ENCODE data around the gene FBXL4.

FBXL4 gene

GRCh38 chr6:98836962-98837944 lies 110.5 kb downstream of the FBXL4 start:
- ATAC-seq: no peak

DNA sequence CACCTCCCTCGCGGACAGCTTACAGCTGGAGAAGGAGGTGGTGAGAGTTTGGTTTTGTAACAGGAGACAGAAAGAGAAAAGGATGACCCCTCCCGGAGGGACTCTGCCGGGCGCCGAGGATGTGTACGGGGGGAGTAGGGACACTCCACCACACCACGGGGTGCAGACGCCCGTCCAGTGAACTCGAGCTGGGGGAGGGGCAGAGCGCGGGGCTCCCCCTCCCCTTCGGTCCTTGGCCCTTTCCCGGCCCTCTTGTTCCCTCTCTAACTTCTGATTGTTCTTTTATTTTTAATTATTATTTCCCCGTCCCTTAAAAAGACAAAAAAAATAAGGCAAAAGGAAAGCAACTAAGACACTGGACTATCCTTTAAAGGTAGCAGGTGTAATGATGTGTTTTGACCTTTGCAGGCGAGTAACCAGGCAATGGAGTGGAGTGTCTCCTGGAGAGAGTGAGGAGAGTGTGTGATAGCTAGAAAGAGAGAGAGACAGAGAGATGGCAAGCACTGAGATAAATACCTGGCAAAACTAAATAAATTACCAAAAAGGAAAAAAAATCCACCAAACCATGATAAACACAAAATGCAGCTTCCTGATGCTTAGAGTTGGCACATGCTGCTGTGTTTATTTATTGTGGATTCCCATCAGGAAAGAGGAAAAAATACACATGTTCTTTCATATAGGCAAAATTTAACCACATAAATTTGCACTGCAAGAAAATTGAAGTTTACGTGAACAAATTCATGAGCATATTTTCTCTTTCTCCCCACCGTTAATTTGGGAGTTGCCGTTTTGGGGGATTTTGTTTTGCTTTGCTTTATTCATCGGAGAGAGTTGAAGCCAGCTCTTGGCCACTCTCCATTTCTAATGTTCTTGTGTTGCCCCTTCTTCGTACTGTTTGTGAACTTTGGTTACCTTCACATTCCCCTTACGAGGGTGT lies 111.5 kb downstream of the FBXL4 start:
- ATAC-seq: no peak

DNA sequence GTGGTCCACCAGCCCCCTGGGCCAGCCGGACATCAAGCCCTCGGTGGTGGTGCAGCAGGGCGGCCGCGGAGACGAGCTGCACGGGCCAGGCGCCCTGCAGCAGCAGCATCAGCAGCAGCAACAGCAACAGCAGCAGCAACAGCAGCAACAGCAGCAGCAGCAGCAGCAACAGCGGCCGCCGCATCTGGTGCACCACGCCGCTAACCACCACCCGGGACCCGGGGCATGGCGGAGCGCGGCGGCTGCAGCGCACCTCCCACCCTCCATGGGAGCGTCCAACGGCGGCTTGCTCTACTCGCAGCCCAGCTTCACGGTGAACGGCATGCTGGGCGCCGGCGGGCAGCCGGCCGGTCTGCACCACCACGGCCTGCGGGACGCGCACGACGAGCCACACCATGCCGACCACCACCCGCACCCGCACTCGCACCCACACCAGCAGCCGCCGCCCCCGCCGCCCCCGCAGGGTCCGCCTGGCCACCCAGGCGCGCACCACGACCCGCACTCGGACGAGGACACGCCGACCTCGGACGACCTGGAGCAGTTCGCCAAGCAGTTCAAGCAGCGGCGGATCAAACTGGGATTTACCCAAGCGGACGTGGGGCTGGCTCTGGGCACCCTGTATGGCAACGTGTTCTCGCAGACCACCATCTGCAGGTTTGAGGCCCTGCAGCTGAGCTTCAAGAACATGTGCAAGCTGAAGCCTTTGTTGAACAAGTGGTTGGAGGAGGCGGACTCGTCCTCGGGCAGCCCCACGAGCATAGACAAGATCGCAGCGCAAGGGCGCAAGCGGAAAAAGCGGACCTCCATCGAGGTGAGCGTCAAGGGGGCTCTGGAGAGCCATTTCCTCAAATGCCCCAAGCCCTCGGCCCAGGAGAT lies 112.4 kb downstream of the FBXL4 start:
- ATAC-seq: no peak

- ATAC-seq: peak; percentile 84 to 85
These were observed 113.4 kb downstream of the FBXL4 start, which contains the start of gene POU3F2 for GRCh38 chr6:98834060-98835031. POU3F2 (plus strand) TSS chr6:98834574; CDS start chr6:98834874, 300 bp downstream.

GRCh38 chr6:98833307-98834059 lies 114.3 kb downstream of the FBXL4 start:
- ATAC-seq: peak in 1 of 2 donors; percentile 13

GRCh38 chr6:98833057-98833306 lies 114.8 kb downstream of the FBXL4 start:
- no peak for ATAC-seq

DNA sequence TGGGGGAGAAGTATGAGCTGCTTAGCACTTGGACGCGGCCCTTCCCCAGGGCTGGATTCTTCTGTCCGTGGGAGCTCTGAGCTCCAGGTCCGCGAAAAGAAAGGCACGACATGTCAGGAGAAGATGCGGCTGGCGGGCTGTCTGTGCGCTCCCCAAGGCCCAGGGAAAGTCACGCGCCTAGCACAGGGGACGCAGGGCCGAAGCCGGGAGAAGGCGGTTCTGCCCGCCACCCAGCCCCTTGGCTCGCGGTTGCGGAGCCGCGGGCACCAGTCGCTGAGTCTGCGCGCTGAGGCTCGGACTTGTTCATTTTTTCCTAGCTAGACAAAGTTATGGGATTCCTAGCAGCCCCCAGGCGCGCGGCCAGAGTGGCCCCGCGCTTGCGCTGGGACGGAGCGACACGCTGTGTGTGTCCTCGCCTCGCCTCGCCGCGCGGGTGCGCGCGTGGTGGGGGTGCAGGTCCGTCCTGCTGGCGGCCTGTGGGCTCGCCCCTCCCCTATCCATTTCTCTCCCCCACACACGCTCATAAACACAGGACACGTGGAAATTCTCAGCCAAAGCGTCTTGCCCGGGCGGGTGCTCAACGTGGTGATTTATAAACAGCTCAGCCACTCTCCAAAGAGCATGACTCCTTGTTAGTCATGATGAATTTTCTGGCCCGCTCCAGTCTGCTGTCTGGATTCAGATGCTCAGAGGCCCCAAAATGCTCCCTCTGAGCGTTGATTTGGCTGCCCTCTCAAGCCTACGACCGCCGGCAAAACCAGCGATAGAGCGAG lies 115.3 kb downstream of the FBXL4 start:
- ATAC-seq: no peak

- ATAC-seq: no peak
These were observed 115.8 kb downstream of the FBXL4 start for GRCh38 chr6:98831959-98832283.

DNA sequence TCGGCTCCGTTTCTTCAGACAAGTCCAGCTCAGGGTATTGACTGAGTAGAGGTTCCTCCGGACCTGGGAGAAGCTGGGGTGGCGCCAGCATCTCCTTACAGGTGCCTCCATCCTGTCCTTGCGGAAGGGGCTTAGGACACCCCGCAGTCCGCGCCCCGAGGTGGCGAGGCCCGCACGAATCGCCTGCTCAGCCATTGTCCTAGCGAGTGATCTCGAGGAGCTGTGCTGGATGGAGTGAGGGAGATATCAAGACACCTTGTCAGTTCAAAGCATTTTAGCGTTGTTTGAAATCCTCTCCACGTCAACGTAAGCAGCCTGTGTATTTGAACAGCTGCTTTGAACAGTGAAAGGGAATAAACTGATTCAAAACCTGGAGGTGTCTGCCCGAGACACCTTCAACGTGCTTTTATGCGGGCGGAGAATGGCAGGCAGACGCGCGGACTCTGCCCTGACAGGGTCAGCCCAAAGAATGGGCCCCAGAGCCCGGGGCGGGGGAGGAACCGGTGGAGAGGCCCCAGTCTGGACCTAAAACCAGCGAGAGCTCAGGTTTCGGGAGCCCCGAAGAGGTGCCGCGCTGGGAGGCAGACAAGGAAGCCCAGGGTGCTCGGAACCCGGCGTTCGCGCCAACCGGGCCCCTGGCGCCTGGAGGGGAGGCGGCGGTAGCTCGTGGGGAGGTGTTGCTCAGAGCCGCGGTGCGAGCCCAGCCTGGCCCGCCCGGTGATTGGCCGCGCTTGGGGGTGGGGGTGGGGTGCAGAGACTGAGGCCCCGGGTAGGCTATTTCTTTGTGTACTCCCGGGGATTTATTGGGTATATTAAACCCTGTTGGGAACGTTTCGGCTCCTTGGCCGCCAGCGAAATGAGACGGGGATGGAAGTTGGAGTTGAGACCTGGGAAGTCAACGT lies 116.4 kb downstream of the FBXL4 start:
- ATAC-seq: no peak

DNA sequence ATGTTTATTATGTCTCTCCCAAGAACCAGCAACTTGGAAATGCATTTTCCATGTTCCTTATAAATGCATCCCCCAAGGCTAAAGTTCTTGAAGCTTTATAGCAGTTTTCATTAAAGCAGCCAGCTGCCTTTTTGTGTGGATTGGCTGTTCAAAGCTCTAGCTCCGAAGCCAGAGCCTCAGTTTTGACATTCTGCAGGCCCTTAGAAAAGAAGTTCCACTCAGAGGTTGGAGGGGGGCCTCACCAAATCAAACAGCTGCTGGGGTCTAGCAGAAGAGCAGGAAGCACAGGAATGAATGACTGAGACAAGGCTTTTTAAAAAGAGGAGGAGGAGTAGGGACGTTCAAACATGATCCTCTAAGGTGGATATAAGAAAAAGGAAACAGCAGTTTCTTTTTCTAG lies 117.6 kb downstream of the FBXL4 start:
- ATAC-seq: no peak

- no peak for ATAC-seq
These were observed 118.8 kb downstream of the FBXL4 start for GRCh38 chr6:98828941-98829411.

DNA sequence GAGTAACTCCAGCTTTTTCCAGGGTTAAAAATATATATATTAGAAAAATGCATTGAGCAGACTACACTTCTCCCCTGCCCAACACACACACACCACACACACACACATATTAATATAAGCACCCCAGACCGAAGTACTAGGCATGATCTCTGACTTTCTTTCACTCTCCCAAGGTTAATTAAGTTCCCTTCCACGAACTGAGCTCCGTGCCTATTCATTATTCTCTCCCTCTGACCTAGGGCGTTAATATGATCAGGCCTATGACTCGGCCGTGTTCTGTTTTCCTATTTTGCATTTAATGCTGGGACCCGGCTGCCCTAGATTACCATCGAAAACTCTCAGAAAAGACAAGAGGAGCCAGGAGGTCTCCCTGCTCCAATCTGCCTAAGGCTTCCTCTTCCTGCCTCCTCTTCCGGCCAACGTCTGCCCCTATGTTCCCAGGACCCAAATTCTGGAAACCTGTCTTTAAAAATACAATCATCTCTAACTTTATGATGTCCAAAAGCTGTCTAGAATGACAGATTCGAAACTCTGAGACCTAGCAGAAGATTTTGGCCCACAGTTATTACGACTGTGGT lies 119.4 kb downstream of the FBXL4 start:
- ATAC-seq: no peak

DNA sequence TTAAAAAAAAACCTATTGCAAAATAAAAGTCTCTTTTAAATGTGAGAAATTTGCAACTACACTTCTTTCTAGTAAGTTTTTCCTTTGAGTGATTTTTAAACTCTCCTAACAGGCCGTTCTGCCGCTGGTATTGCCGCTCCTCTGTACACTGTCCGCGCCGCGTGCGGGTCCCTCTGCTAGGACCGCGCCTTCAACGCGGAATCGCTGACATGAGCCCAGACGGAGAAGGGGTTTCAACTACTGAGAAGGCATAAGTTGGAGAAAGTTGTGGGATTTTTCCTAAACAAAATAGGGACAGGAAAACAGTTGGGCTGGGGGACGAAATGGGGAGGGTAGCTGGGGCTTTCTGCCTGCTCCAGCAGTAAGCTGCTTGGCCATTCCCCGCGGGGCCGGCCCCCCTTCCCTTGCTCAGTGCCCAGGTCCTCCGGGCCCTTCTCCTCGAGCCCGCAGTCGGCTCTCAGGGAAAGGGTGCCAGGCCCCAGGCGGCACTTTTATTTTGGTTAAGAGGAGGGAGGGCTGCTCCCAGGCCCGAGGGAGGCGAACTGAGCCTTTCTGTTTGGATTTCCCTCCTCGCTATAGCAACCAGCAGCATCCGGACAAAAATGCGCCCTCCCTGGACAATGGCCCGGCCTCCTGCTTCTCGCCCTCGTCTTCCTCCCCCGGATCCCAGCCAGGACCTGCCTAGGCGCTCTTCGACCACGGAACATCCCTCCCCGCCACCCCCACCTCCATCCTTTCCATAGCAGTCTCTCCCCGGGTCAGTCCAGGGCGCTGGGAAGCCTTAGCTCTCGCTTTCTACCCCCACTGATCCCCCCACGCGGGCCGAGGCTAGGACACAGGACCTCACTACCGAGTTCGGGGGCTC lies 120.2 kb downstream of the FBXL4 start:
- ATAC-seq: no peak

DNA sequence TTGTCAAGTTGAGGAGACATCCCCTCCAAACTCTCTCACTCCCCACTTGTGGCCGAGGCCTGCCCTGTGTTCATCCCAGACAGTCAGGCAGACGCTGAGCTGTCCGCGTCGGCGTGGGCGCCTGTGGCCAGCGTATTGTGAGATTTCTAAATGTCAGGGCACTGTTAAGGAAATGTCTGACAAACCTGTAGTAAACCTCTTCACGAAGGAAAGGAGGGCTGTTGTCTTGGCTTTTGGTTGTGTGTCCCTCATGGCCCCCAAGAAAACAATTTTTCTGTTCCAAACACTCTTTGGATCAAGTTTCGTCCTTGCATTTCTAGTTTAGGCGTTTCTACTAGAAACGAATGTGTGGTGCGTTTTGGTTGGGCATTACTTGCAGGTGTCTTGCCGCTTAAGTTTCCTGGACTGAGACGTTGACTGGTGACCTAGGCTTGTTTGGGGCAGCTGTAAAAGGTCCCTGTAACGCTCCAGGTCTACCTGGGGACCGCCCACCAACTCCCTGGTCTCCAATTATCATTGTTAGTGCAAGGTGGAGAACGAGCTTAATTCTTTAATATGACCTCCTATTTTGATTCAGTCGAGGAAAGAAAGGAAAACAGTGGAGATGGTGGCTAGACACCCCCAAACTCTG lies 122.0 kb downstream of the FBXL4 start:
- ATAC-seq: no peak

DNA sequence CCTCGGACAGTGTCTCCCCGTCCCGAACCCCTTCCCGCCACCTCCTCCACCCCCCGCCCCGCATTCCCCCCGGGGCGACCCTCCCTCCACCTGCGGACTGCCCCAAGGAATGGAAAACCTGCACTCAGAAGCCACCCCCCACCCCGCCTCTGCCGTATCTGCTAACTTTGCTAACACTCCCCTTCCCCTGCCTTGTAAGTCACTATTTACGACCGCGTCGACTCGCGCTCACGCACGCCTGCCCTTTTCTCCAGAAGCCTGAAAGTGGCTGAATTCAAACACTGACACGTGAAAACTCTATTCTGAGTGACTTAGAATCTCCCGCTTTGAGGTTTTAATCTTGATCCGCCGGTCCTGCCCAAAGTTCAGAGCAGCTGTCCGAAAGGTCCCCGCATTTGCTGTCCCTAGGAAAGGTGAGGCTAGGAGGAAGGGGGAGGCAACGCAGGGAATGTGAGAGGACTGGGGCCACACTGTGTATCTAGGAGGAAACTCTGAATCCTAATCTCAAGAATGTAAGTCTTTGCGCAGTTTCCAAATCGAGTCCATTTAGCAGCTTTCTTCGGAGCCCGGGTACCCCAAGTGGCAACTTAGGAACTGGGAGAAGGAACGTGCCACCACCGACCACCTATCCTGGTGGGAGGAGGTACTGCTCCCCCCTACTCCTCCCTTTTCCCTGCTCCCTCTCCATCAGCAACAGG lies 122.7 kb downstream of the FBXL4 start:
- no peak for ATAC-seq

All from activated CD4-positive, CD25-positive, alpha-beta regulatory T cell treated with anti-CD3 and anti-CD28 coated beads, Interleukin-2, amount 50 U/mL, for 24 hours (primary cell).